ENCODE results near the gene WDR64.

Gene WDR64

DNA sequence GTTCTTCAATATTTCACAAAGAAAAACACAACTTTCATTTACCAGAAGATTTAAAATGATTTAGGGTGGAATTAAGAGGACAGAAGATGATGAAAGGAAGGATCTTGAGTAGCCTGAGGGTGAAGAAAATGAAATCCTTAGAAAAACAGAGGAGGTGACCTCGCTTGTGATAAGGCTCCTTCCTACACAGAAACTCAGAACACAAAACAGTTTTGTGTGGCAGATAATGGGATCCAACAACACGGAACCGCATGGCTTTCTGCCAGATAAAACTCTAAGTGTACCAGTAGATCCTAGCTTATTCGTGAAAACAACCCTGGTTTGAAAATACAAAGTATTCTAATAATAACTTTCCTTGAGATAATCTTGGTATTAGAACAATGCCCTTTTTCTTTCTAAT is 121.9 kb downstream of the WDR64 start:
- H3K27ac ChIP-seq, result no peak overlapping the region
- no peak overlapping the region for H3K4me2 ChIP-seq (ENCODE audit: low read length)
- H3K4me3 ChIP-seq (ENCODE audit: low read depth, low read length), result no peak overlapping the region
- no peaks in the 10 kb centered on the region for H3K79me2 ChIP-seq
- no peak overlapping the region for H2AFZ ChIP-seq
- H3K9ac ChIP-seq, result no peak overlapping the region
- no peaks in the 10 kb centered on the region for H3K36me3 ChIP-seq (ENCODE audit: control insufficient read depth, insufficient read depth, low read length)
- H3K9me3 ChIP-seq (ENCODE audit: control insufficient read depth, low read length), result no peaks in the 10 kb centered on the region
- H3K4me1 ChIP-seq, result no peaks in the 10 kb centered on the region
- TF ChIP-seq, protein P1, sequence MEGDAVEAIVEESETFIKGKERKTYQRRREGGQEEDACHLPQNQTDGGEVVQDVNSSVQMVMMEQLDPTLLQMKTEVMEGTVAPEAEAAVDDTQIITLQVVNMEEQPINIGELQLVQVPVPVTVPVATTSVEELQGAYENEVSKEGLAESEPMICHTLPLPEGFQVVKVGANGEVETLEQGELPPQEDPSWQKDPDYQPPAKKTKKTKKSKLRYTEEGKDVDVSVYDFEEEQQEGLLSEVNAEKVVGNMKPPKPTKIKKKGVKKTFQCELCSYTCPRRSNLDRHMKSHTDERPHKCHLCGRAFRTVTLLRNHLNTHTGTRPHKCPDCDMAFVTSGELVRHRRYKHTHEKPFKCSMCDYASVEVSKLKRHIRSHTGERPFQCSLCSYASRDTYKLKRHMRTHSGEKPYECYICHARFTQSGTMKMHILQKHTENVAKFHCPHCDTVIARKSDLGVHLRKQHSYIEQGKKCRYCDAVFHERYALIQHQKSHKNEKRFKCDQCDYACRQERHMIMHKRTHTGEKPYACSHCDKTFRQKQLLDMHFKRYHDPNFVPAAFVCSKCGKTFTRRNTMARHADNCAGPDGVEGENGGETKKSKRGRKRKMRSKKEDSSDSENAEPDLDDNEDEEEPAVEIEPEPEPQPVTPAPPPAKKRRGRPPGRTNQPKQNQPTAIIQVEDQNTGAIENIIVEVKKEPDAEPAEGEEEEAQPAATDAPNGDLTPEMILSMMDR (IDR thresholded peaks at IDR 0.05), result no peak
- no peaks in the 10 kb centered on the region for H3K27me3 ChIP-seq (ENCODE audit: control insufficient read depth, insufficient read depth, low read length)

DNA sequence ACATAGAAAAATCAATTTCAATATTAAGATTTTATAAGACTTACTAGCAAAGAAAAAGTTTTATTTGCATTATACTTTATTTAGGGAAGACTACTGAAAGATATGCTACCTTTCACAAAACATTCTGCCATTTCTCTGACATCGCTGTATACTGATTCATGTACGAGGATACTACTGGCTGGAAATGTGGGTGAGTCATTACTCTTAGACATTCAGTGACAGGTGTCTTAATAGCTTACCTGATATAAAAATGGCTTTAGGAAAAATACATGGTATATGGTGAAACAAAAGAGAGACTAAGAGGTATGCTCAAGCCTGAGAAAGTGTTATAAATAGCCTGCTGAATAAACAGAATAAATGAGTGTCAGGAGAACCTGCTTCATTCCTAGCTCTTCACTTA is 122.9 kb downstream of the WDR64 start:
- Histone ChIP-seq H3K4me2 (ENCODE audit: low read length) (no peak overlapping the region), H3K4me3 (ENCODE audit: low read depth, low read length) (no peak overlapping the region), H3K9ac (no peak overlapping the region), H3K9me3 (ENCODE audit: control insufficient read depth, low read length) (no peaks in the 10 kb centered on the region), H3K27ac (no peak overlapping the region), H3K27me3 (ENCODE audit: control insufficient read depth, insufficient read depth, low read length) (no peaks in the 10 kb centered on the region), H3K36me3 (ENCODE audit: control insufficient read depth, insufficient read depth, low read length) (no peaks in the 10 kb centered on the region), H3K4me1 (no peaks in the 10 kb centered on the region), H3K79me2 (no peaks in the 10 kb centered on the region), H2AFZ (no peak overlapping the region)
- TF ChIP-seq, protein P1 (IDR thresholded peaks at IDR 0.05), result no peak

DNA sequence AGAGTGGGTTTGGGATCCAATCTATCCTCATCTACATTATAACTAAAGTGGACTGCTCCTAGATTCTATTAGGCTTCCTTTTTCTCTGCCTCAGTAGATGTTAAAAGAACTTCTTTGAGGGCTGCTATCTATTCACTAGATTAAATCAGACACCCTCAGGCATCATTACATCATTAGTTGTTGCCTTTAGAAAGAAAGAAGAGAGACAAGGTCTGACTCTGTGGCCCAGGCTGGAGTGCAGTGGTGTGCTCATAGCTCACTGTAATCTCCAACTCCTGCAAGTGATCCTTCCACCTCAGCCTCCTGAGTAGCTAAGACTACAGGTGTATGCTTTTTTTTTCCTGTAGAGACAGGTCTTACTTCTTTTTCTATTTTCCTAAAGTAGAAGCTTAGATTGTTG is 124.8 kb downstream of the WDR64 start:
- Histone ChIP-seq H3K4me1 (no peaks in the 10 kb centered on the region), H3K4me2 (ENCODE audit: low read length) (no peak overlapping the region), H3K27me3 (ENCODE audit: control insufficient read depth, insufficient read depth, low read length) (no peaks in the 10 kb centered on the region), H2AFZ (no peak overlapping the region), H3K79me2 (no peaks in the 10 kb centered on the region), H3K27ac (no peak overlapping the region), H3K9me3 (ENCODE audit: control insufficient read depth, low read length) (no peaks in the 10 kb centered on the region), H3K9ac (no peak overlapping the region), H3K4me3 (ENCODE audit: low read depth, low read length) (no peak overlapping the region), H3K36me3 (ENCODE audit: control insufficient read depth, insufficient read depth, low read length) (no peaks in the 10 kb centered on the region)
- TF ChIP-seq, protein P1 (IDR thresholded peaks at IDR 0.05), result no peak

DNA sequence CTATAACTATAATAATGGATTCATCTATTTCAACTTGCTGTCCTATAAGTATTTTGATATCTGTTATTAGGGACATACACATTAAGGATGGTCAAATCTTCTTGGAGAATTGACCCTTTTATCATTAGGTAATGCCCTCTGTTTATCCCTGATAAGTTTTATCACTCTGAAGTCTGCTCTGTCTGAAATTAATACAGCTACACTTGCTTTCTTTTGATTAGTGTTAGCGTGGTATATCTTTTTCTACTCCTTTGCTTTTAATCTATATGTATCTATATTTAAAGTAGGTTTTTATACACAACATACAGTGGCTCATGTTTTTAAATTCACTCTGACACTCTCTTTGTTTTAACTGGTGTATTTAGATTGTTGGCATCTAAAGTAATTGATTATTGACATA is 126.0 kb downstream of the WDR64 start:
- Histone ChIP-seq H3K27ac (no peak overlapping the region), H3K4me3 (ENCODE audit: low read depth, low read length) (no peak overlapping the region), H2AFZ (no peak overlapping the region), H3K79me2 (no peaks in the 10 kb centered on the region), H3K9ac (no peak overlapping the region), H3K27me3 (ENCODE audit: control insufficient read depth, insufficient read depth, low read length) (no peaks in the 10 kb centered on the region), H3K9me3 (ENCODE audit: control insufficient read depth, low read length) (no peaks in the 10 kb centered on the region), H3K4me1 (no peaks in the 10 kb centered on the region), H3K36me3 (ENCODE audit: control insufficient read depth, insufficient read depth, low read length) (no peaks in the 10 kb centered on the region), H3K4me2 (ENCODE audit: low read length) (no peak overlapping the region)
- TF ChIP-seq, protein P1 (IDR thresholded peaks at IDR 0.05), result no peak

DNA sequence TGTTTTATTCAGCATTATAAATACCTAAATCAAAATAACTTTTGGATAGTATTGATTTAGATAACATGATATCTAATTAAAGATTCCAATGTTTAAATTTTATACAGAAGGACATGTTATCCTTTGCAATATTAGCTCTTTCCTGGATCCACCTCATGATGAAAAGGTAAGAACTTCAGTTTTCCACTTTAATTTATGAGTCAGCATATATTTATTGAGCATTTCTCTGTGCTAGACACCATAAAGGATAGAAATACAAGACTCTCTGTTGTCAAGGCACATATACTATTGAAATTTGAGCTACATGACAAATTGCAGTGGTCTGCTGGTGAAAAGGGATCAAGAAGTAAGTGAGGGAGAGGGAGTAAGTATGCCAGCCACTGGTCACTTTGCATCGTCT is 127.8 kb downstream of the WDR64 start:
- no peak overlapping the region for H3K4me2 ChIP-seq (ENCODE audit: low read length)
- no peaks in the 10 kb centered on the region for H3K79me2 ChIP-seq
- H3K9ac ChIP-seq, result no peak overlapping the region
- H2AFZ ChIP-seq, result no peak overlapping the region
- no peaks in the 10 kb centered on the region for H3K36me3 ChIP-seq (ENCODE audit: control insufficient read depth, insufficient read depth, low read length)
- no peaks in the 10 kb centered on the region for H3K4me1 ChIP-seq
- TF ChIP-seq, protein P1 (IDR thresholded peaks at IDR 0.05), result no peak
- no peaks in the 10 kb centered on the region for H3K27me3 ChIP-seq (ENCODE audit: control insufficient read depth, insufficient read depth, low read length)
- no peak overlapping the region for H3K4me3 ChIP-seq (ENCODE audit: low read depth, low read length)
- no peak overlapping the region for H3K27ac ChIP-seq
- no peaks in the 10 kb centered on the region for H3K9me3 ChIP-seq (ENCODE audit: control insufficient read depth, low read length)
